HFFc6 (cell line): Measurements from ENCODE around the gene FAM76B. TPM values are rescaled to one million over a fixed set of nuclear protein-coding genes. Genes with fewer than 3 reads are reported as not detected.

ENCODE experiments used
- DNase-seq: peaks from one replicate; pipeline ENCODE4 v3.0.0-alpha.2; 2018
- H3K27ac Mint-ChIP-seq: 2 replicates; pipeline ENCODE4 v1.8.0; 2020; ENCODE audit warnings: mild to moderate bottlenecking, mixed read lengths
- H3K27me3 Mint-ChIP-seq: 2 replicates; pipeline ENCODE4 v1.8.0; 2021; ENCODE audit warnings: mild to moderate bottlenecking, moderate library complexity, mixed read lengths; ENCODE audit not compliant: insufficient read depth
- H3K36me3 Mint-ChIP-seq: 2 replicates; pipeline ENCODE4 v1.8.0; 2021; ENCODE audit warnings: low read depth, mixed read lengths
- H3K4me1 Mint-ChIP-seq: 2 replicates; pipeline ENCODE4 v1.8.0; 2020; ENCODE audit warnings: low read depth, mixed read lengths
- H3K4me3 Mint-ChIP-seq: 2 replicates; pipeline ENCODE4 v1.8.0; 2020; ENCODE audit warnings: mild to moderate bottlenecking, moderate library complexity, mixed read lengths
- H3K9me3 Mint-ChIP-seq: 2 replicates; pipeline ENCODE4 v1.8.0; 2020; ENCODE audit warnings: mild to moderate bottlenecking, mixed read lengths
- total RNA-seq, 6 experiments: library from RNA; stranded (reverse); fragmentation: NEBNext Ultra II Directional; extraction: Animal tissue kit (Norgen Biotek cat#: 25700); gene quantifications; 2 replicates in 1 of 6; 3 replicates in 5 of 6; pipeline ENCODE4 v1.2.3, GENCODE V29; 2021
- TF ChIP-seq, protein P1 (sequence below): fragments of 200-600 bp; sonication (generic); IDR thresholded peaks from 2 replicates; pipeline ENCODE4 v1.5.0; 2021; ENCODE audit warnings: antibody characterized with exemption, mild to moderate bottlenecking

The FAM76B gene
- total RNA-seq, 6 experiments from 2014 or later = 7.2 to 11.9 (median 9.2) TPM

DNA sequence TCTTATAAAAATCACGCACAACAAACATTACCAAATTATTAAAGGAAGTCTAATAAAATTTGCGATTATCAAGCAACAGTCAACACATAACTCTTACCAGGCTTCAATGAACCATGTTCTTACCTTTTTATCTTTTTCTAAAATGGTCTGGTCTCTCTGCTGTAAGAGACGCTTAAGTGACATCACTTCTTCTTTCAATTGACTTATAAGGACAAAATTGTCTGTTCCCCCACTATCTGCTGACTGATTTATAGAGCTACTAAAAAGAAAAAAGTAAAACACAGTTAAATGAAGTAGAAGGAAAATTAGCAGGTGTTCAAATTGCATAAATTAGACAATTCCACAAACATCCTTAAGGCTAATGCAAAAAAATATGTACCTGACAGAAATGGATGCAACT lies 10.9 kb downstream of the FAM76B start:
- DNase-seq = no peak
- H3K9me3 Mint-ChIP-seq = no peaks in the 10 kb centered on the region
- H3K27me3 Mint-ChIP-seq = no peaks in the 10 kb centered on the region
- H3K4me3 Mint-ChIP-seq = no peak overlapping the region
- TF ChIP-seq, protein P1, sequence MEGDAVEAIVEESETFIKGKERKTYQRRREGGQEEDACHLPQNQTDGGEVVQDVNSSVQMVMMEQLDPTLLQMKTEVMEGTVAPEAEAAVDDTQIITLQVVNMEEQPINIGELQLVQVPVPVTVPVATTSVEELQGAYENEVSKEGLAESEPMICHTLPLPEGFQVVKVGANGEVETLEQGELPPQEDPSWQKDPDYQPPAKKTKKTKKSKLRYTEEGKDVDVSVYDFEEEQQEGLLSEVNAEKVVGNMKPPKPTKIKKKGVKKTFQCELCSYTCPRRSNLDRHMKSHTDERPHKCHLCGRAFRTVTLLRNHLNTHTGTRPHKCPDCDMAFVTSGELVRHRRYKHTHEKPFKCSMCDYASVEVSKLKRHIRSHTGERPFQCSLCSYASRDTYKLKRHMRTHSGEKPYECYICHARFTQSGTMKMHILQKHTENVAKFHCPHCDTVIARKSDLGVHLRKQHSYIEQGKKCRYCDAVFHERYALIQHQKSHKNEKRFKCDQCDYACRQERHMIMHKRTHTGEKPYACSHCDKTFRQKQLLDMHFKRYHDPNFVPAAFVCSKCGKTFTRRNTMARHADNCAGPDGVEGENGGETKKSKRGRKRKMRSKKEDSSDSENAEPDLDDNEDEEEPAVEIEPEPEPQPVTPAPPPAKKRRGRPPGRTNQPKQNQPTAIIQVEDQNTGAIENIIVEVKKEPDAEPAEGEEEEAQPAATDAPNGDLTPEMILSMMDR = no peak
- H3K4me1 Mint-ChIP-seq = no peaks in the 10 kb centered on the region
- H3K36me3 Mint-ChIP-seq = peaks cover 20% of the 10 kb centered on the region
- H3K27ac Mint-ChIP-seq = no peak overlapping the region

- peaks cover 8% of the 10 kb centered on the region for H3K36me3 Mint-ChIP-seq
- TF ChIP-seq, protein P1 = no peak
- no peak overlapping the region for H3K4me3 Mint-ChIP-seq
- no peaks in the 10 kb centered on the region for H3K9me3 Mint-ChIP-seq
- H3K4me1 Mint-ChIP-seq = no peaks in the 10 kb centered on the region
- H3K27me3 Mint-ChIP-seq = no peaks in the 10 kb centered on the region
- DNase-seq = no peak
- no peak overlapping the region for H3K27ac Mint-ChIP-seq
These were observed 12.7 kb downstream of the FAM76B start for GRCh38 chr11:95776859-95777258.

DNA sequence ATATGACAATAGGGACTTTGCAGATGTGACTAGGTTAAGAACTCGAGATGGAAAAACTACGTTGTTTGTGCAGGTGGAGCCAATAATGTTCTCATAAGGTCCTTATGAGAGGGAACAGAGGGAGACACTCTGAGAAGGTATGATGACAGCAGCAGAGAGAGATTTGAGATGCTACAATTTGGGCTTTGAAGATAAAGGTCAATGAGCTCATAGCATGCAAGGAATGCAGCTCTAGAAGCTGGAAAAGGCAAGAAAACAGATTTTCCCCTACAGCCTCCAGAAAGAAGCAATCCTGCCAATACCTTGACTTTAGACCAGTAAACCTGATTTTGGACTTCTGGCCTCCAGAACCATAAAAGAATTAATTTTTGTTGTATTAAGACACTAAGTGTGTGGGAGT lies 21.1 kb downstream of the FAM76B start:
- no peak for DNase-seq
- H3K4me1 Mint-ChIP-seq = peaks cover 17% of the 10 kb centered on the region
- H3K27ac Mint-ChIP-seq = no peak overlapping the region
- no peaks in the 10 kb centered on the region for H3K36me3 Mint-ChIP-seq
- no peaks in the 10 kb centered on the region for H3K9me3 Mint-ChIP-seq
- TF ChIP-seq, protein P1 = no peak
- no peak overlapping the region for H3K4me3 Mint-ChIP-seq
- H3K27me3 Mint-ChIP-seq = no peaks in the 10 kb centered on the region

- H3K9me3 Mint-ChIP-seq = no peaks in the 10 kb centered on the region
- no peak overlapping the region for H3K4me3 Mint-ChIP-seq
- H3K27me3 Mint-ChIP-seq = peaks cover under 1% of the 10 kb centered on the region; the same call in 1 of the 2 replicates
- TF ChIP-seq, protein P1 = no peak
- no peaks in the 10 kb centered on the region for H3K36me3 Mint-ChIP-seq
- H3K4me1 Mint-ChIP-seq = peaks cover 17% of the 10 kb centered on the region
- H3K27ac Mint-ChIP-seq = no peak overlapping the region
- peak; percentile 42 for DNase-seq
These were observed 22.1 kb downstream of the FAM76B start for GRCh38 chr11:95767498-95767897.

GRCh38 chr11:95766701-95767100 lies 22.9 kb downstream of the FAM76B start:
- Mint-ChIP-seq H3K36me3 (no peaks in the 10 kb centered on the region), H3K27me3 (peaks cover 2% of the 10 kb centered on the region; the same call in 1 of the 2 replicates)

More at GRCh38 chr11:95766701-95767100, 22.9 kb downstream of the FAM76B start:
- Mint-ChIP-seq H3K27ac (no peak overlapping the region), H3K4me1 (peaks cover 17% of the 10 kb centered on the region), H3K4me3 (no peak overlapping the region), H3K9me3 (no peaks in the 10 kb centered on the region)
- no peak for DNase-seq
- TF ChIP-seq, protein P1 = no peak
